Glomerular endothelial cell (primary cell): Measurements from ENCODE around the gene RBM44. TPM values are rescaled to one million over a fixed set of nuclear protein-coding genes. Genes with fewer than 3 reads are reported as not detected.
"Not testable (repeated sequence)": the region's sequence is repeated elsewhere in the genome, so short reads cannot be mapped to it uniquely, and the experiment has no call there.

ENCODE experiments used
- DNase-seq: peaks from one replicate; pipeline ENCODE4 v3.0.0-alpha.2; 2011; ENCODE audit warnings: low read depth, low spot score; ENCODE audit errors: extremely low read depth
- total RNA-seq: library from RNA; depleted of rRNA; stranded (reverse); fragments of >200 nt; gene quantifications from 2 replicates; pipeline ENCODE4 v1.2.3, GENCODE V29; 2015

Gene RBM44
- total RNA-seq, 1 donor from 2014 or later, result 0.18 TPM

DNA sequence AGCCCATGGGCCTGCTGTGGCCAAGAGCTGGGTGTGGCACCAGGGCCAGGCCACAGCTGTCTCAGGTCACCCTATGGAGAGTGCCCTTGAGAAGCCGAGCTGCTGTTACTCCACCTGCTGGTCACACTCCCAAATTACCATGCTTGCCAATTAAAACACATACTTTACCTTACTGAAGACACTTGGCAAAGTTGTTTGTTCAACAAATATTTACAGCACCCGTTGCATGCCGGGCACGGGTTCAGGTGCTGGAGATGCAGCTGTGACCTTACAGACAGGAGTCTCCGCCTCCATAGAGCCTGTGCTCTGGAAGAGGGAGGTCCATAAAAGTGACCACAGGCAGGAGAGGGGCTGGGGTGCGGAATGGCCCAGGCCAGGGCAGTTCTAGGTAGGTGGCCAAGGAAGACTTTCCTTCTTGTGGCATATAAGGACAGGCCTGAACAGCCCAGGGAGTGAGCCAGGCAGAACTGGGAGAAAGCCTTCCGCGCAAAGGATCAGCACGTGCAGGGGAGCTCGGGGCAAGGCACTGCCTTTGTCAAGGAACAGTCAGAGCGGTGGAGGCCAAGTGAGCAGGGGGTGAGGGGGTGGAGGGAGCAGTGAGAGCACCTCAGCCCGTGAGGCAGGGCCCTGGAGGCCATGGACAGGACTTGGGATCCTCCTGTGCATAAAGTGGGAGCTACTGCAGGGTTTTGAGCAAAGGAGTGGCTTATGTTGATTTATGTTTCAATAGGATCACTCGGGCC lies 23.6 kb upstream of the RBM44 start:
- DNase-seq, result peak; percentile 31

DNA sequence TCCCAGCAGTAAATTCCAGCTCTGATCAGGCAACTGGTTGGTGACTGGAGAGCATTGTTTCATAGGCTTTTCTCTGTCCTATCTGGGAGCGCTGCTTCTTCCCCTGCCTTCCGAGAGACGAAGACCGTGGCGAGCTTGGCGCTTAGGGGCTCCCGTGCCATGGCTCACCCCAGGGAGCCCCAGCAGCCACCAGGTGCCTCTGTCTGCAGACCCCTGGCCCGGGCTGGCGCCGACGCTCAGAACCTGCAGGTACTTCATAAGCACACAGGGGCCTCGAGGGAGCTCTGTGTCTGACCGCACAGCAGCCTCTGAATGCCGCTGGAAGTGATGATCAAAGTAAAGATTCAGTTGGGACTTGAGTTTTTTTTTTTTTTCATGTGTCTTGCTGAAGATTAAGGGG lies 19.1 kb upstream of the RBM44 start:
- DNase-seq, result no peak

- no peak for DNase-seq
These were observed 16.4 kb upstream of the RBM44 start for GRCh38 chr2:237782181-237782580.

DNA sequence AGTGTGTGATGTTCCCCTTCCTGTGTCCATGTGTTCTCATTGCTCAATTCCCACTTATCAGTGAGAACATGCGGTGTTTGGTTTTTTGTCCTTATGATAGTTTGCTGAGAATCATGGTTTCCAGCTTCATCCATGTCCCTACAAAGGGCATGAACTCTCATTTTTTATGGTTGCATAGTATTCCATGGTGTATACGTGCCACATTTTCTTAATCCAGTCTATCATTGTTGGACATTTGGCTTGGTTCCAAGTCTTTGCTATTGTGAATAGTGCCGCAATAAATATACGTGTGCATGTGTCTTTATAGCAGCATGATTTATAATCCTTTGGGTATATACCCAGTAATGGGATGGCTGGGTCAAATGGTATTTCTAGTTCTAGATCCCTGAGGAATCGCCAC lies 14.9 kb upstream of the RBM44 start:
- not testable (repeated sequence) for DNase-seq

DNA sequence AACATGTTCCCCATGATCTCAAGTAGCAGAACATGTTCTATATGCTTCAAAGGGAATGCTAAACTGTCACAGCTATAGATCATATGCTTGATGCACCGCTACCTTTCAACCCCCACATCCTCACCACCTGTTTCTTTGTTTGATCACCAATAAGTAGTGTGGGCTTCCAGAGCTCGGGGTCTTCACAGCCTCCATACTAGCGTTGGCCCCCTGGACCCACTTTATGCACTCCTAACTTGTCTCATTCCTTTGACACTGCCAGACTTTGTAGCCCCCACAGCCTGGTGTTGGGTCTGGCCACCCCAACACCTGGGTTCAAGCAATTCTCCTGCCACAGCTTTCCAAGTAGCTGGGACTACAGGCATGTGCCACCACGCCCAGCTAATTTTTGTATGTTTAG lies 11.6 kb upstream of the RBM44 start:
- no peak for DNase-seq

DNA sequence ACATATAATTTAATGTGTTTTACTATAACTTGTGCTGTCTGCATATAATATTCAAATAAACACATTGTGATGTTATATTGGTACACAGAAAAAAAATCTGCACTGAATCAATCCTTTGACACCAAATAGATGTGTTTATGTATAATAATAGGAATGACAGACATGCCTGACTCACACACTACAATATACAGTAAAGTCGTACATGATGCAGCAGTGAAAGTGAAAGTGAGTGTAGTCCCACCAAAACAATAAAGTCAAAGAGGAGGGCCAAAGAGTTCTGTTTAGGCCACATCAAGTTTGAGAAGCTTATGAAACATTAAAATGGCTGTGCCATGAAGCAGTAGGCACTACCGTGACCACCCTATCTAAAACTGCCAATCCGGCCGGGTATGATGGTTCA lies 8.2 kb upstream of the RBM44 start:
- no peak for DNase-seq

DNA sequence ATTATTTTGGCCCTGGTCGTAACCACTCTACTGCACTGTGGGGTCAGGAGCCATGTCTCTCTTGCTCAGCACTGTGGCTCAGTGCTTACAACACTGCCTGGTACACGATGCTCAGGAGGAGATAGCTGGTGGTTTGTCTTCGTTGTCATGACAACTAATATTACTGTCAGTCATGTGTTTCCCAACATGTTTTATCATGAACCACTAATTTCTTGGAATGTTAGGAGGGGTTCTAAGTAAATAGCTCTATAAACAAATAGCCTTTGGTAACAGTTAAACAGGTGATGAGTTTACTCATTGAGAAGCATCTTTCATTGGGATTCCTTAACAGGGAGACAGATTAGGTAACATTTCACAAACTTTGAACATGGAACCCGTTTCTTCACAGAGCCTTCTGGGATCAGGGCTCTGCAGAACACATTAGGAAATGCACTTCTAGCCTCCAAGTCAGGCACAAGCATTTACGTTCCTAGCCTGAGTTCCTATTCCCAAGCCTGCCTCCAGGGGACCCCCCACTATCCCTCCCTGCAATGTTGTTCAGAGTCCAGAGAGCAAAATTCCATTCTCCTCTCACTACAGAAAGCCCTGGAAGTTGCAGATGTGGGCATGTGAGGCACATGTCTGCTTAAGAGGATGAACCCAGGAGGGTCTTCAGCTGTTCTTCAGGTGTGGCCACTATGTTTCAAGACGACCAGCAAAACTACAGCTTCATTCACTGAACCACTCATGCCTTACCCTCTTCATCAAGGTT lies 6.4 kb upstream of the RBM44 start:
- no peak for DNase-seq

DNA sequence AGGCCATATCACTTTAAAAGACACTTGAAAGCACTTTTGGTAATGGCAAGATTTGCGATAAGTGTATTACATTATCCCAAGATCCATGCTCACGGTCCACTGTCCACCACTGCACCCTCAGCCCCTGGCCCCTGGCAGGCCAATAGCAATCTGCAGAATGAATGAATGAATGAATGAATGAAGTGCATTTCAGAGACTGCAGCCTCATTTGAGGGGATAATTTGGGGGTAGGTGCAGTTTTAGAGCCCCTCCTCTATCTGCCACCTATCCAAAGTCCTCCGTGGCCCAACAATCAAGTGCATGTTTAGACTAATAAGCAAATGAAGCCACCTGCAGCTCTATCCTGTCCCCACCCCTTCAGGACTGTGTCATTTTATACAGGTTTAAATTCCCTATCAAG lies 1.3 kb upstream of the RBM44 start:
- no peak for DNase-seq

GRCh38 chr2:237799060-237799428 lies 465 bp downstream of the RBM44 start:
- no peak for DNase-seq

GRCh38 chr2:237801466-237801865 lies 2.9 kb downstream of the RBM44 start:
- DNase-seq, result no peak

DNA sequence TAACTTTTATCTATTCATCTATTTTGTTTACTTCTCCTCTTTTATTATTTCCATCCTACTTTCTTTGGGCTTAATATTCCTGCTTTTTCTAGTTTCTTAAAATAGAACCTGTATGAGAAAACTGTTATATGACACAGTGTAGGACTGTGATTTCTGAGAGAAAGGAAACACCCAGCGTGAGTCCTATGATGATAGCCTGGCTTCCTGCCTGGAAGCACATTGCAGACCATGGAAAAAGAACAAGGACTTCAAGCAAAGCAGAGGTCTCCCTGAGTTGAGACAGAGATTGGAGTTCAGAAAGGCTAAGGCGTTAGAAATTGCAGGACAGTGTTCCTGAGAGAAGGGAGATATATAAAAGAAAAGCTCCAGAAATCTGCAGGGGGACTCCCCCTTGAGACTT lies 7.8 kb downstream of the RBM44 start:
- DNase-seq, result no peak

DNA sequence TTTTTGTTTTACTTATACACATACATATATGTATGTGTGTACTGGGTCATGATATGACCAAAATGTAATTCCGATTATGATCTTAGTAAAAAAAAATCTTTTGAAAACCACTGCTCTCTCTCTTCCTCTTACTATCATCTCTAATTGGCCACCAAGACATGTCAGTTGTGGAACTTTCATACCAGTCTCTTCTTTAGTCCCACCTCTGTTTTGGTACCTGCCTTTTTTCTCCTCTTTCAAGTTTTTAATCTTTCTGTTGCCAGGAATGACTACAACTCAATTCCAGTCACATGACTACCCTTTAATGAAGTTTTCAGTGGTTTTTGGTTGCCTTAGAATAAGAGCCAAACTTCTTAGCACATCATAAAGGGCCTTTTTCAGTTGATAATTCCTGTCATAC lies 17.1 kb downstream of the RBM44 start:
- DNase-seq, result no peak

GRCh38 chr2:237816531-237816930 lies 18.0 kb downstream of the RBM44 start:
- no peak for DNase-seq

GRCh38 chr2:237818066-237818473 lies 19.5 kb downstream of the RBM44 start:
- DNase-seq, result no peak

DNA sequence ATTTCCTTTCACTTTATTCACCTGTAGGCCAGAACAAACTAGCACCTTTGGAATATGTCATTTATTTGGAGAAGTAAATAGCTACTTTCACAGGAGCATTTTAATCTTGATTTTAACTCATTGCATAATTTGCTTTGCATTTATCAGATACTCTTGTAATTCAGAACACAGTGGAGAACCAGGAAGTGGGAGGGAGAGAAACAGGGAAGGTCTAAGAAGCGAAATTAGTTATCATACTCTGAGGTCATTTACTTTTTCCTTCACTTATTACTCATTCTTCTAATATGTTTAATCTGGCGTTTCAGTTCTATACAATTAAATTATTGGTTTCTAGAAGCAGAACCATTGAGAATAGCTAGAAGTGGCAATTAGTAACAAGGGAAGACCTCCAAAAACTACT lies 20.7 kb downstream of the RBM44 start:
- no peak for DNase-seq

DNA sequence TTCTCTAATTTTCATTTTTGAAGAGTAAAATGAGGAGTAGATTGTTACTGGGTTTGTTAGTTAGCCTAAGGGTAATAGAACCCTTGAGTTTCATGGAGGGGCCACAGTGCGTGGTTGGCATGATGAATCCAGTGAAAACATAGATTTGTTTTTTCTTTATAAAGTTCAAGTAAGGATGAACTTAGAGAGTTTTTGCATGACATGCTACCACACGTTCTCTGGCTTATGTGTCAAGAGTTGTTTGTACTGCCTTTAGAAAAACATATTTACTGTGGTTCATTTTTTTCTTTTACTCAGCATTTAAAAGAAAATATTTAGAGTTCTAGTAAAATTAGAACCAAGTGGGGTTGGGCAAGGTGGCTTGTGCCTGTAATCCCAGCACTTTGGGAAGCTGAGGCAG lies 21.8 kb downstream of the RBM44 start:
- DNase-seq, result no peak

DNA sequence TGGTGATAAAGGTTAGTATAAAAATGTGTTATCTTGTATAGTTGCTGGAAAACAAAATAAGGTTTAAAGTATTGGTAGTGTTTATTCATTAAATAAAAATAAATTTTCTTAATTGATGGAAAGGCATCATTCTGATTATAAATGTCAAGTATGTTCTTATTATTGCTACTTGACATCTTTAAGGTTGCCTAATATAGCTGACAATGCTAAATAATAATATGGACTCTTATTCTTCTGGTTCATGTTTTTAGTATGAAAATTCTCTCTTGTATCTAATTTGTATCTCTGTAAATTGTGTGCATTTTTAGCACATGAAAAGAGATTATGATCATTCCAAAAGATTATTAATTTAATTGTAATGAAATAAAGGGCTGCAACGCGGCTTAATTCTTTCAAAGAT lies 25.0 kb downstream of the RBM44 start:
- no peak for DNase-seq

- DNase-seq, result no peak
These were observed 25.5 kb downstream of the RBM44 start for GRCh38 chr2:237824085-237824484.

GRCh38 chr2:237827421-237827987 lies 28.9 kb downstream of the RBM44 start:
- no peak for DNase-seq

DNA sequence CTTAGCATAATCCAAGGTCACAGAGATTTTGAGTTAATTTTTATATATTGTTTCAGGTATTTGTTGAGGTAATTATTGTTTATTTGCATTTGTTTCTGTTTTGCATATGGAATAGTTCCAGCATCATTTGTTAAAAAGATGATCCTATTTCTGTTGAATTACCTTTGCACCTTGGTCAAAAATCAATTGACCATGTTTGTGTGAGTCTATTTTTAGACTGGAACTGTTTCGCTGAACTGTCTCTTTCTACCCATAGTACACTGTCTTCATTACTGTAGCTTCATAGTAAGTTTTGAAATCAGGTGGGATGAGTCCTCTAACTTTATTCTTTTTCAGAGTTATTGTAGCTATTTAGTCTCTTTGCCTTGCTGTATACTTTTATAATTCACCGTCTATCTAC lies 31.9 kb downstream of the RBM44 start:
- no peak for DNase-seq

GRCh38 chr2:237833546-237833945 lies 35.0 kb downstream of the RBM44 start:
- DNase-seq, result no peak

GRCh38 chr2:237835372-237835771 lies 36.8 kb downstream of the RBM44 start:
- DNase-seq, result no peak
